ENCODE results near the gene AJM1.

DNA sequence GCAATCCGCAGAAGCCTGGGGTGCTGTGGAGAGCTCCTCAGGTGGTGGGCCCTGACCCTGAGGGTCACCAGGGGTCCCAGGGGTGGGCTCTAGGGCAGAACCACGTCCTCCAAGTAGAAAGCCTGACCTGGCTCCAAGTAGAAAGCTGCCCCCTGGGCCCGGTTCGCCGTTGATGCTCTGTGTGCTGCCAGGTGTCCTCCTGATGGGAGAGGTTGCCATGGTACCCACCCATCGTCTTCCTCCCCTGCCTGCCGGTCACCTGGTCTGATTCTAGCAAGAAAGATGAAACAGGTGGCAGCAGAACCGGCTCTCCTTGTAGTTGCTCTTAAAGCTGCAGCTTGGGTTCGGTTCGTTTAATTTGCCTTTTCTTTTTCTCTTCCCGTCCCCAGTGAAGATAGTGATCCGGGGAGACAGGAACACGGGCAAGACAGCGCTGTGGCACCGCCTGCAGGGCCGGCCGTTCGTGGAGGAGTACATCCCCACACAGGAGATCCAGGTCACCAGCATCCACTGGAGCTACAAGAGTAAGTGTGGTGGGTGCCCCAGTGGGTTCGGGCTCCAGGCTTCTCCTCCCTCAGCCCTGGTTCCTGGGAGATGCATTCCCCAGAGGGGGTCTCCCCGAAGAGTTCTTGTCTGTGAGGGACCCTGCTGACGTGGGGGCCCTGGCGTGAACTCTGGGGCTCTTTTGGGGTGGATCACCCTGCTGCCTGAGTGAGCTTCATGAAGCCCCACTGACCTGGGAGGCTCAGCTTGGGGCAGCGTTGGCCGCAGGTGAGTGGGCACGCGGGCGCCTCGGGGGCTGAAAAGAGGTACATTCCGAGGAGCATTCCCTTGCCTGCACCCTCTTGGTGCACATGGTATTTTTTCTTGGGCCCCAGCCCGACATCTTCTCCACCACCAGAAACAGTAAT lies 18.9 kb upstream of the AJM1 start:
- no peak for TF ChIP-seq POLR2A (IDR thresholded peaks at IDR 0.05)
- TF ChIP-seq, protein P1, sequence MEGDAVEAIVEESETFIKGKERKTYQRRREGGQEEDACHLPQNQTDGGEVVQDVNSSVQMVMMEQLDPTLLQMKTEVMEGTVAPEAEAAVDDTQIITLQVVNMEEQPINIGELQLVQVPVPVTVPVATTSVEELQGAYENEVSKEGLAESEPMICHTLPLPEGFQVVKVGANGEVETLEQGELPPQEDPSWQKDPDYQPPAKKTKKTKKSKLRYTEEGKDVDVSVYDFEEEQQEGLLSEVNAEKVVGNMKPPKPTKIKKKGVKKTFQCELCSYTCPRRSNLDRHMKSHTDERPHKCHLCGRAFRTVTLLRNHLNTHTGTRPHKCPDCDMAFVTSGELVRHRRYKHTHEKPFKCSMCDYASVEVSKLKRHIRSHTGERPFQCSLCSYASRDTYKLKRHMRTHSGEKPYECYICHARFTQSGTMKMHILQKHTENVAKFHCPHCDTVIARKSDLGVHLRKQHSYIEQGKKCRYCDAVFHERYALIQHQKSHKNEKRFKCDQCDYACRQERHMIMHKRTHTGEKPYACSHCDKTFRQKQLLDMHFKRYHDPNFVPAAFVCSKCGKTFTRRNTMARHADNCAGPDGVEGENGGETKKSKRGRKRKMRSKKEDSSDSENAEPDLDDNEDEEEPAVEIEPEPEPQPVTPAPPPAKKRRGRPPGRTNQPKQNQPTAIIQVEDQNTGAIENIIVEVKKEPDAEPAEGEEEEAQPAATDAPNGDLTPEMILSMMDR (IDR thresholded peaks at IDR 0.05): no peak

All from prostate gland (tissue), 2 donors.